HG03469 (cell line): ENCODE data around the gene ADGRG1.
A peak's percentile ranks its signal among the peaks of the same experiment; 100 is the strongest.
"Not testable (repeated sequence)": the region's sequence is repeated elsewhere in the genome, so short reads cannot be mapped to it uniquely, and the experiment has no call there.

Experiments used
- ATAC-seq: cut with Tn5 transposase; IDR thresholded peaks from one replicate; pipeline ENCODE4 v1.9.1; 2021; ENCODE audit warnings: mild to moderate bottlenecking, moderate library complexity, moderate number of reproducible peaks; ENCODE audit not compliant: unreplicated experiment

The ADGRG1 gene

GRCh38 chr16:57628008-57628781, at the start of gene ADGRG1:
ADGRG1 (plus strand) TSS chr16:57628630; CDS start chr16:57650288, 21,658 bp downstream.
- no peak for ATAC-seq

- ATAC-seq, result no peak
Observed at GRCh38 chr16:57579361-57579665, 49.1 kb upstream of the ADGRG1 start.

- no peak for ATAC-seq
Observed at GRCh38 chr16:57585051-57585687, 43.3 kb upstream of the ADGRG1 start.

GRCh38 chr16:57588831-57589230, 39.6 kb upstream of the ADGRG1 start:
- no peak for ATAC-seq

- no peak for ATAC-seq
Observed at GRCh38 chr16:57589374-57589773, 39.1 kb upstream of the ADGRG1 start.

- no peak for ATAC-seq
Observed at GRCh38 chr16:57590654-57591085, 37.8 kb upstream of the ADGRG1 start.

GRCh38 chr16:57591086-57591869, 37.2 kb upstream of the ADGRG1 start:
- ATAC-seq, result peak; percentile 49

GRCh38 chr16:57591870-57592485, 36.5 kb upstream of the ADGRG1 start:
- ATAC-seq, result no peak

GRCh38 chr16:57592591-57593003, 35.8 kb upstream of the ADGRG1 start:
- peak; percentile 46 for ATAC-seq

- no peak for ATAC-seq
Observed at GRCh38 chr16:57593021-57593420, 35.4 kb upstream of the ADGRG1 start.

- ATAC-seq, result no peak
Observed at GRCh38 chr16:57593990-57594389, 34.4 kb upstream of the ADGRG1 start.

- ATAC-seq, result no peak
Observed at GRCh38 chr16:57594531-57595031, 33.8 kb upstream of the ADGRG1 start.

- ATAC-seq, result not testable (repeated sequence)
Observed at GRCh38 chr16:57596234-57596633, 32.2 kb upstream of the ADGRG1 start.

- no peak for ATAC-seq
Observed at GRCh38 chr16:57598437-57598836, 30.0 kb upstream of the ADGRG1 start.

- ATAC-seq, result no peak
Observed at GRCh38 chr16:57600048-57600835, 28.2 kb upstream of the ADGRG1 start.

- ATAC-seq, result no peak
Observed at GRCh38 chr16:57600952-57601580, 27.4 kb upstream of the ADGRG1 start.

GRCh38 chr16:57601801-57602478, 26.5 kb upstream of the ADGRG1 start:
- peak; percentile 72 for ATAC-seq

GRCh38 chr16:57603115-57604024, 25.1 kb upstream of the ADGRG1 start:
- no peak for ATAC-seq
